GM12892 (cell line): Measurements from ENCODE around the gene ACOT13.

Experiments
- POLR2A ChIP-seq: IDR thresholded peaks from 2 replicates; pipeline ENCODE4 v1.6.1; 2011; ENCODE audit warnings: low read depth, low read length, control low read depth
- POLR2AphosphoS5 ChIP-seq: IDR thresholded peaks from 2 replicates; pipeline ENCODE4 v1.6.1; 2011; ENCODE audit warnings: low read depth, low read length, control low read depth
- TAF1 ChIP-seq: IDR thresholded peaks from 2 replicates; pipeline ENCODE4 v1.6.1; 2011; ENCODE audit warnings: low read depth, mild to moderate bottlenecking, control low read depth, low read length, borderline replicate concordance

DNA sequence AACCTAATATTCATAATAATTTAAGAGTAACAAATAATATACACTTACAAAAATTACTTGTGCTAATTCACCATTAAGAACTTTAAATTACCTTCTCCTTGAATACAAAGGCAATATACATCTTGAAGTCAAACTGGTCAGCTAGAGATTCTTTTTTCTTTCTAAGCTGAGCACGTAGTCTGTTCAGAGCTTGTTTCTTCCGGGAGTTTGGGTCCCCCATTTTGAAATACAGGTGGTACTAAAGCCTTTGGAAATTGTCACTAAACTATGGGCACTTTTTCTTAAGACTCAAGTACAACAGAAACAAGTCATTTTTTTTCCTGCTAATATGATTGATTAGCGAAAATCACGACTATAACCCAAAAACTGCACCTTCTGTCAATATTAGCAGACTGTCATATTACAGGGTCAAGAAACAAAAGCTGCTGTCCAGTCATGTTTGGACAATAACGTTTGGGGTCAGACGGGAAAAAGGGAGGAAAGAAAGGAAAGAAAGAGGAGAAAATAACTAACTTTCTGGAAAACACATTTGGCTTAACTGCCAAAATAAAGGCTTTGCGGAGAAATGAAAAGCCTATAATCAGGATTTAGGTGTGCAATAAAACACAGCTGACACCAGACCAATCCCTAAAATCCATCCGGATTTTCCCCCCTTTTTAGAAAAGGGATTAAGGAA lies 51.7 kb downstream of the ACOT13 start:
- TF ChIP-seq POLR2A: no peak
- TF ChIP-seq POLR2AphosphoS5: no peak
- TF ChIP-seq TAF1: no peak
